Activated CD4-positive, alpha-beta T cell treated with anti-CD3 and anti-CD28 coated beads, Interleukin-2, amount 10 ng/mL, durations not matched to agents 7 days and 5 days (primary cell): ENCODE data around the gene VAMP1. TPM values are rescaled to one million over a fixed set of nuclear protein-coding genes. Genes with fewer than 3 reads are reported as not detected.
"Not testable (repeated sequence)": the region's sequence is repeated elsewhere in the genome, so short reads cannot be mapped to it uniquely, and the experiment has no call there.

Experiments used
- CTCF ChIA-PET: fragments of 350-600 bp; sonication (Branson Sonifier 250); formaldehyde crosslinking; loops from one replicate; lab custom pipeline; 2021; ENCODE audit warnings: antibody characterized with exemption; lab: Charles Lee
- POLR2A ChIA-PET: fragments of 350-600 bp; sonication (Branson Sonifier 250); formaldehyde crosslinking; loops from one replicate; lab custom pipeline; 2021; ENCODE audit warnings: antibody characterized with exemption; lab: Charles Lee
- DNase-seq: peaks from one replicate; pipeline ENCODE4 v3.0.0-alpha.2; 2020
- H3K27ac Mint-ChIP-seq: one replicate; pipeline ENCODE4 v1.8.0; 2021; ENCODE audit warnings: mild to moderate bottlenecking, moderate library complexity, mixed read lengths
- H3K27me3 Mint-ChIP-seq: one replicate; pipeline ENCODE4 v1.8.0; 2021; ENCODE audit warnings: mixed read lengths
- H3K36me3 Mint-ChIP-seq: one replicate; pipeline ENCODE4 v1.8.0; 2021; ENCODE audit warnings: low read depth, mixed read lengths
- H3K4me1 Mint-ChIP-seq: one replicate; pipeline ENCODE4 v1.8.0; 2021; ENCODE audit warnings: mixed read lengths
- H3K4me3 Mint-ChIP-seq: one replicate; pipeline ENCODE4 v1.8.0; 2021; ENCODE audit warnings: mild to moderate bottlenecking, moderate library complexity, mixed read lengths
- H3K9me3 Mint-ChIP-seq: one replicate; pipeline ENCODE4 v1.8.0; 2021; ENCODE audit warnings: mixed read lengths
- total RNA-seq, 2 experiments: library from RNA; stranded (reverse); gene quantifications; one replicate each; pipeline ENCODE4 v1.2.3, GENCODE V29; 2021

The VAMP1 gene, protein sequence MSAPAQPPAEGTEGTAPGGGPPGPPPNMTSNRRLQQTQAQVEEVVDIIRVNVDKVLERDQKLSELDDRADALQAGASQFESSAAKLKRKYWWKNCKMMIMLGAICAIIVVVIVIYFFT
- 10 to 100 TPM; 61.4 to 73.4 TPM for total RNA-seq

DNA sequence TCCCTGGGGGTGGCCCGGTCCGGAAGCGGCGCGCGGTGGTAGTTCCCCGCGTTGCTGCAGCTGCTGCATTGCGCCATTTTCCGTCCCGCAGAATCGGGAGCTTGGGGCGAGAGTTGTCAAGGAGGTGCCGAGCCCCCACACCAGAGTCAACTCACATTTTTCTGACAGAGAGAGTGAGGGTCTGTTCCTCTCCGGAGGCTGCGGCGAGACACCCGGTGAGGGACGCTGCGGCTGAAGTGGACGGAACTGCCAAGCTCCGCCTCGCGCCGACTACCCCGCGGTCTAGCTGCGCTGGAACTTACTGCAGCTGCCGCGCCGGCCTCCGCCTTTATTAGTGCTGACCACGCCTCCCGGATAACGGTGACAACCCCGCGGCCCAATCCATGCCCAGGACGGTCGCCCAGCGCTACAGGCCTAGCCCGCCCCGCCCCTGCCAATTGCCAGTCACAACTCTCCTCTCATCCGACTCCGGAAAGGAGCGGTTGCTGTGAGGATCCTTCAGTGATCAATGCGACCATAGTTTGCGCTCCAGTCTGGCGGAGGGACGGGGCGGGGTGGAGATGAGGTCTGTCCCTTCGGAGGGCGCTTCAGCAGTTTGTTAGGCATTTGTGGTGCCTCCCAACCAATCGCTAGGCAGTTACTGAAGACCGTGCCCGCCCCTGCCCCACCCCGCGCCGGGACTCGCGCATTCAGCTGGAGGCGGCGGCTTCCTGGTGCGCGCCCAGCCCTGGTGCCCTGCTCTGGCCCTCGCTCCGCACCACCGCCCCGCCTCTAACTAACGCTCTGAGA is at the start of gene VAMP1:
Gene VAMP1 (minus strand): TSS at position 303 of the 789 bp plus-strand sequence. CDS start 146 bp downstream, at position 157.
- Mint-ChIP-seq H3K27ac (peak within 1 kb of the TSS; percentile 92), H3K36me3 (peaks cover 40% of the 10 kb centered on the region), H3K27me3 (peaks cover 6% of the 10 kb centered on the region), H3K4me1 (peaks cover 56% of the 10 kb centered on the region), H3K9me3 (no peaks in the 10 kb centered on the region), H3K4me3 (peak within 1 kb of the TSS; percentile 96)
- CTCF ChIA-PET, result interaction anchor here (0.7 to 2.2 kb wide), 13 partner anchors 8 to 142 kb away, joined by 3 to 12 read pairs (median 3); no protein-coding TSS in a partner anchor
- POLR2A ChIA-PET, result interaction anchor here (0.5 to 2.2 kb wide), 9 partner anchors 9 to 427 kb away, joined by 3 to 13 read pairs (median 8); partner anchors contain the start of genes GAPDH, MRPL51 and TAPBPL
- peak; percentile 100 for DNase-seq

DNA sequence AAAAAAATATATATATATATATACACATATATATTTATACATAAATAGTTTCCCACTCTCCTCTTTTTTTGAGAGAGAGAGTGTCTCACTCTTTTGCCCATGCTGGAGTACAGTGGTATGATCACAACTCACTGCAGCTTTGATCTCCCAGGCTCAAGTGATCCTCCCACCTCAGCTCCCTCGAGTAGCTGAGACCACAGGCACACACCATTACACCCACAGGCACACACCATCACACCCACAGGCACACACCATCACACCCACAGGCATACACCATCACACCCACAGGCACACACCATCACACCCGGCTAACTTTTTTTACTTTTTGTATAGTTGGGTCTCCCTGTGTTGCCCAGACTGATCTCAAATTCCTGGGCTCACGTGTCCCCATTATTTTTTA is 49.7 kb upstream of the VAMP1 start:
- Mint-ChIP-seq H3K27me3 (no peaks in the 10 kb centered on the region), H3K27ac (peak overlapping the region; percentile 65), H3K4me1 (peaks cover 2% of the 10 kb centered on the region), H3K4me3 (no peak overlapping the region), H3K36me3 (peaks cover 72% of the 10 kb centered on the region), H3K9me3 (no peaks in the 10 kb centered on the region)
- DNase-seq, result no peak
- CTCF ChIA-PET, result interaction anchor here (0.6 to 0.7 kb wide), 2 partner anchors 18 to 96 kb away, joined by 3 read pairs; no protein-coding TSS in a partner anchor
- POLR2A ChIA-PET, result no interaction called here

DNA sequence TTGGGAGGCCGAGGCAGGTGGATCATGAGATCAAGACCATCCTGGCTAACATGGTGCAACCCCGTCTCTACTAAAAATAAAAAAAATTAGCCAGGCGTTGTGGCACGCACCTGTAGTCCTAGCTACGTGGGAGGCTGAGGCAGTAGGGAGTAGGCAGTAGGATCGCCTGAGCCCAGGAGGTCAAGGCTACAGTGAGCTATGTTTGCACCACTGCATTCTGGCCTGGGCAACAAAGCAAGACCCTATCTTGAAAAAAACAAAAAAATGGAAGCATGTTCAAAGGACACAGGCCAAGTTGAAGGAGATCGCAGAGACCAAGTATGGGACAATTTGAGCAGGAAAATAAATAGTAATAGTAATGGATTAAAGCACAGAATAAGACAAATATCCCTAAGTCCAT is 37.6 kb upstream of the VAMP1 start:
- ChIA-PET CTCF (no interaction called here), POLR2A (no interaction called here)
- Mint-ChIP-seq H3K4me3 (no peak overlapping the region), H3K9me3 (no peaks in the 10 kb centered on the region), H3K36me3 (peaks cover 53% of the 10 kb centered on the region), H3K4me1 (peaks cover 17% of the 10 kb centered on the region), H3K27ac (no peak overlapping the region), H3K27me3 (no peaks in the 10 kb centered on the region)
- DNase-seq, result no peak

DNA sequence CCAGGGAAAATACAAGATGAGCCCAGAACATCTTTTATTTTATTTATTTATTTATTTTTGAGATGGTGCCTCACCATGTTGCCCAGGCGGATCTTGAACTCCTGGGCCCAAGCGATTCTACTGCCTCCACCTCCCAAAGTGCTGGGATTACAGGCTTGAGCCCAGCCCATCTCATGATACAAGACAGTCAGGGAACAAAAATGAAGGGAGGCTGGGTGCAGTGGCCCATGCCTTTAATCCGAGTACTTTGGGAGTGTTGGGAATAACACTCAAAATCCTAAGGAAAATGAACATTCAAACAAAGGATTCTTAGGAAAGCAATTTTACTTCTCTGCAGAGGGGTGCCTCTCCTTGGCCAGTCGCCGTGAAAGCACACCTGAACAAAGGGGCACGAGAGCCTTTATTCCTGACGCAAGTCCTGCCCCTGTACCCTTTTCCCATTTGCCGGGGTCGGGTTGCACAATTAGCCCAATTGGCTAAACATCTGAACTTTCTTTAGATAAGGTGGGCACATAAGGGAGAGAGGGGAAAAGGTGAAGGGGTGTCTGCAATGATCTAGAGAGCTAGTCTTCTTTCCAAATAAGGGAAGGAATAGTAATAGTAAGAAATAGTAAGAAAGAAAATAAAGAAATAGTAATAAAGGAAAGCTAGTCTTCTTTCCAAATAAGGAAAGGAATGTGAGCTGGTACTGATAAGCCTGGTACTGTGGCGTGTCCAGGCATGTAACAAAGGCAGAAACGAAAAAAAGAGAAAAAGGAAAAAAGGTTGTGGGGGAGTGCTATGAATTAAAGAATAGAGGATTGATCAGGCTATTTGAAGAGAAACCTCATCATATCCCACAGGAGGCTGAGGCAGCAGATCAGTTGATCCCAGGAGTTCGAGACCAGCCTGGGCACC is 36.9 kb upstream of the VAMP1 start:
- ChIA-PET CTCF (interaction anchor here (0.6 kb wide), 2 partner anchors 26 to 51 kb away, joined by 3 read pairs; no protein-coding TSS in a partner anchor), POLR2A (no interaction called here)
- no peak overlapping the region for H3K27ac Mint-ChIP-seq
- peaks cover 16% of the 10 kb centered on the region for H3K4me1 Mint-ChIP-seq
- H3K27me3 Mint-ChIP-seq, result no peaks in the 10 kb centered on the region
- peaks cover 46% of the 10 kb centered on the region for H3K36me3 Mint-ChIP-seq
- no peak for DNase-seq
- no peaks in the 10 kb centered on the region for H3K9me3 Mint-ChIP-seq
- H3K4me3 Mint-ChIP-seq, result no peak overlapping the region

DNA sequence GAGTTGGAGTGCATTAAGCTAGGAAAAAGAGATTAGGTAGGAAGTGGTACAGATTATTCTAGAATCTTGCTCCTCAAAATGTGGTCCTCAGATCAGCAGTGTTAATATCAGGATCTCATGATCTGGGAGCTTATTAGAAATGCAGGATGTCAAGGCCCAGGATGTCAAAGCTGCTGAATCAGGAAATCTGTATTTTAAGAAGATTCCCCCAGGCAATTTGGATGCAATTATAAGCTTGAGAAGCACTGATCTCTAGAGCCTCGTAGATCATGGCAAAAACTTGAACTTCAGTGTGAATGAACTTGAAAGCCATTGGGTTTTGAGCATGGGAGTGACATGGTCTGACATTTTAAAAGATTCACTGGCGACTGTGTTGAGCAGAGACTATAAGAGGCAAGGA is 30.0 kb upstream of the VAMP1 start:
- peaks cover 22% of the 10 kb centered on the region for H3K4me1 Mint-ChIP-seq
- H3K9me3 Mint-ChIP-seq, result no peaks in the 10 kb centered on the region
- no peak for DNase-seq
- peaks cover 44% of the 10 kb centered on the region for H3K36me3 Mint-ChIP-seq
- H3K27me3 Mint-ChIP-seq, result no peaks in the 10 kb centered on the region
- no peak overlapping the region for H3K27ac Mint-ChIP-seq
- H3K4me3 Mint-ChIP-seq, result no peak overlapping the region
- CTCF ChIA-PET, result interaction anchor here (1.0 to 1.3 kb wide), 3 partner anchors 11 to 57 kb away, joined by 4 to 6 read pairs (median 5); no protein-coding TSS in a partner anchor
- POLR2A ChIA-PET, result interaction anchor here (0.6 kb wide), 1 partner anchor 37 kb away, joined by 3 read pairs; no protein-coding TSS in a partner anchor

DNA sequence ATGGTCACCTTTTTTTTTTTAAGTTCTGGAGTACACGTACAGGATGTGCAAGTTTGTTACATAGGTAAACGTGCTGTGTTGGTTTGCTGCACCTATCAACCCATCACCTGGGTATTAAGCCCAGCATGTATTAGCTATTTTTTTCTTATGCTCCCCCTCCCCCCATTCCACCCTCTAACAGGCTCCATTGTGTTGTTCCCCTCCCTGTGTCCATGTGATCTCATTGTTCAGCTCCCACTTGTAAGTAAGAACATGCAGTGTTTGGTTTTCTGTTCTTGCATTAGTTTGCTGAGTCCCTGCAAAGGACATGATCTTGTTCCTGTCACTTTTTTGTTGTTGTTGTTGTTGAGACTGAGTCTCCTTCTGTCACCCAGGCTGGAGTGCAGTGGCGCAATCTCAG is 26.8 kb upstream of the VAMP1 start:
- H3K4me1 Mint-ChIP-seq, result peaks cover 32% of the 10 kb centered on the region
- DNase-seq, H3K27me3 Mint-ChIP-seq, H3K9me3 Mint-ChIP-seq, H3K27ac Mint-ChIP-seq, POLR2A ChIA-PET, H3K4me3 Mint-ChIP-seq: not testable (repeated sequence)
- CTCF ChIA-PET, result interaction anchor here (0.6 to 1.5 kb wide), 6 partner anchors 13 to 73 kb away, joined by 3 to 5 read pairs (median 3); no protein-coding TSS in a partner anchor
- peaks cover 43% of the 10 kb centered on the region for H3K36me3 Mint-ChIP-seq

DNA sequence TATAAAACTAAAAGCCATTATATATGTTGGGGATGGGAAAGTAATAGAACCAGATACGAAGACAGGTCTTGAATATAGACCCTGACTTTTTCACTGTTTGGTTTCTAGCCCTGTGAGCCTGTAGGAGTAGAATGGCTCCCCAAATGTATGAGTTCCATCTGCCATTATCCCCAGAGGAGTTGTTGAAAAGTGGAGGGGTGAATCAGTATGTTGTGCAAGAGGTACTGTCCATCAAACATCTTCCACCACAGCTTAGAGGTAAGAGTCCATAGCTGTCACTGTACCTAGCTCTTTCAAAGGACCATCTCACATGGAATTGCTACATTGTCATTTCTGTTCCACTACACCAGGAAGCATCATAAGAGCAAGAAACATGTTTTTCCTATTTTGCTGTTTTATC is 24.5 kb upstream of the VAMP1 start:
- Mint-ChIP-seq H3K4me3 (peak overlapping the region; percentile 89), H3K27ac (peak overlapping the region; percentile 97), H3K27me3 (no peaks in the 10 kb centered on the region), H3K9me3 (no peaks in the 10 kb centered on the region), H3K36me3 (peaks cover 54% of the 10 kb centered on the region), H3K4me1 (peaks cover 40% of the 10 kb centered on the region)
- POLR2A ChIA-PET, result interaction anchor here (0.8 to 1.8 kb wide), 2 partner anchors 39 to 168 kb away, joined by 3 to 4 read pairs; partner anchors contain the start of gene GAPDH
- DNase-seq, result no peak
- CTCF ChIA-PET, result interaction anchor here (0.5 to 2.4 kb wide), 4 partner anchors 11 to 46 kb away, joined by 4 to 8 read pairs (median 6); no protein-coding TSS in a partner anchor

DNA sequence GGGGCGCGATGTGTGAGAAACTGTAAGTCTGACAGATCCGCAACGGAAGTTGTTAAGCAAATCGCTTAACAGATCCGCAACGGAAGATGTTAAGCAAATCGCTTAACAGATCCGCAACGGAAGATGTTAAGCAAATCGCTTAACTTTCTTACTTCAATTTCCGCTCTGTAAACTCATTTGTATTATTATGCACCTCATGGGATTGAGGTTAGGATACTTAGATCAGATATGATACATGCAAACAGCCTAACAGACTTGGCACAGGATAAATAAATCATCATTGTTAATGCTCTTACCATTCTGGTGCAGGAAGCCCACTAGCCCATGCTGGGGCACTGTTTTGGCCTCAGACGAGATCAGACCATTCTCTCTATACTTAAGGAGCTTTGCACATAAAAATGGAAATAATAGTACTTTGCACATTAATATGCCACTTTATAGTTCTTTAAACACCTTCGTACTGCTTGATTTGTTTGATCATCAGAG is 23.8 kb upstream of the VAMP1 start:
- ChIA-PET POLR2A (interaction anchor here (1.8 kb wide), 1 partner anchor 40 kb away, joined by 4 read pairs; the partner anchor contains the start of gene GAPDH), CTCF (interaction anchor here (1.4 to 2.1 kb wide), 2 partner anchors 12 to 29 kb away, joined by 5 to 8 read pairs; no protein-coding TSS in a partner anchor)
- Mint-ChIP-seq H3K27me3 (no peaks in the 10 kb centered on the region), H3K4me1 (peaks cover 38% of the 10 kb centered on the region), H3K27ac (peak overlapping the region; percentile 97), H3K9me3 (no peaks in the 10 kb centered on the region), H3K36me3 (peaks cover 52% of the 10 kb centered on the region), H3K4me3 (peak overlapping the region; percentile 89)
- no peak for DNase-seq

DNA sequence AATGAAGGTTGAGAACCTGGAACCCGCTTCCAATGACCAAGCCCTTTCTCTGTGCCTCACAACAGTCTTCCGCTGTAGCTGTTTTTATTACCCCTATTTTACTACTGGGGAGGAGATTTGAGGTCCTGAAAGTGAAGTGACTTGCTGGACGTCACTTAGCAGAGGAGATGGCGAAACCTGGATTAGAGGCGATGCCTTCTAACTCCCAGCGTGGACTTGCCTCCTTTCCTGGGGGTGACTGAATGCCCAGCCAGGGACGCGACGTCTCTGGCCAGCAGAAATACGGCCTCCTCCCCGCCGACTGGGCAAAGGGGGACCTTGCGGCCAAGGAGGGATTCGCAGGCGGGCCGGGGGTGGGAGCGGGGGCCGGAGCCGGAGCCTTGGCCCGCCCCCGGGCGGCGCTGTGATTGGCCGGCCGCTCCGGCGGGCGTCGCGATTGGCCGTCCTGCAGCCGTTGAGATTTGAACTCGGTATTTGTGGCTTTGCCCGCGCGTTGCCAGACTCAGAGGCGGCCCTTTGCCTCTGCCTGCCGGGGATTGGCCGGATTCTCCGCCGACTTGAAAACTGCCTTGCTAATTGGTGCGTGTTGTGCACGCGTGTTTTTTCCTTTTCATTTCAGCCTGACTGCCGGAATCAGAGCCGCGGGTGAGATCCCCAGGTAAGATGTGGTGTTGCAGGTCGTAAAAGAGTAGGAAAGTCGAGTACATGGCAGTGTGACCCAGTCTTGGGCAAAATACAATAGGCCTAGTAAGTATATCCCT is 23.2 kb upstream of the VAMP1 start, which contains the start of gene NCAPD2:
Gene NCAPD2 (plus strand): TSS at position 606 of the 761 bp plus-strand sequence. CDS start 997 bp downstream, outside the sequence.
- CTCF ChIA-PET, result interaction anchor here (0.7 to 1.7 kb wide), 7 partner anchors 8 to 70 kb away, joined by 3 to 5 read pairs (median 3); no protein-coding TSS in a partner anchor
- peaks cover 38% of the 10 kb centered on the region for H3K4me1 Mint-ChIP-seq

DNA sequence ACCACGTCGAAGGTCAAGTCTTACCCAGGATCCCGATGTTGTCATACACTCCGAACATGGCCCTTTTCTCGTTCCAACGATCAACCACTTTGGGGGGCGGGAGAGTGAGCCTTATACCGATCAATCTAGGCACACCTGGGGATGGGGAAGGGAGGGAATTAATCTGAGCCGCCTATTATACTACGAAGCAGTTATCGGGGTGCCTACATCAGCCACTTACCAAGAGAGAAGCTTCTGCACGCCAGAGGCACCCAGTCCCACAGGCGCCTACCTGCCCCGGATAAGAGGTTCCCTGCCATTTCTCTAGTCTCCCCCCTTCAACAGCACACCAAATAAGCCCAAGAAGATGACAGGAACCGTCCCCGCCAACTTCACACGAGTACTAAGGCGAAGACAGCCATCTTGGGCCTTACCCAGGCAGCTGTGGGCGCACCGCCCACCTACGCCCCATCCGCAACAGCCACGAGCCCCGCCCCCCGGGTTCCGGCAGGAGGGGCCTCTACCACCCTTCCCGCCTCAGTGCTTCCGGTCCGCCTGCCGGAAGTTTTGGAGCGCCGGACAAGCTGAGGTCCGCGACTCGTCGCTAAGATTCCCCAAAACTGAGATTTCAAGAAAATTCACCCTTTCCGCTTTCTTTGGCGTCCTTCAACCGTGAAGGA is 22.5 kb upstream of the VAMP1 start, which contains the start of gene MRPL51:
Gene MRPL51 (minus strand): TSS at position 425 of the 659 bp plus-strand sequence. CDS start 126 bp downstream, at position 299.
- Mint-ChIP-seq H3K9me3 (no peaks in the 10 kb centered on the region), H3K4me1 (peaks cover 37% of the 10 kb centered on the region), H3K36me3 (peaks cover 42% of the 10 kb centered on the region), H3K4me3 (peak within 1 kb of the TSS; percentile 89), H3K27me3 (no peaks in the 10 kb centered on the region), H3K27ac (peak within 1 kb of the TSS; percentile 97)
- ChIA-PET CTCF (interaction anchor here (0.6 to 1.7 kb wide), 8 partner anchors 8 to 239 kb away, joined by 3 to 5 read pairs (median 3); no protein-coding TSS in a partner anchor), POLR2A (interaction anchor here (0.5 to 1.7 kb wide), 4 partner anchors 12 to 67 kb away, joined by 3 to 12 read pairs (median 5); partner anchors contain the start of genes GAPDH and VAMP1)
- DNase-seq, result peak; percentile 94

More for the DNA sequence above, 23.2 kb upstream of the VAMP1 start, which contains the start of gene NCAPD2:
- peak; percentile 98 for DNase-seq
- H3K4me3 Mint-ChIP-seq, result peak within 1 kb of the TSS; percentile 89
- H3K36me3 Mint-ChIP-seq, result peaks cover 48% of the 10 kb centered on the region
- H3K27me3 Mint-ChIP-seq, result no peaks in the 10 kb centered on the region
- peak within 1 kb of the TSS; percentile 97 for H3K27ac Mint-ChIP-seq
- POLR2A ChIA-PET, result interaction anchor here (0.7 to 1.8 kb wide), 4 partner anchors 23 to 68 kb away, joined by 3 to 12 read pairs (median 6); partner anchors contain the start of genes GAPDH and VAMP1
- no peaks in the 10 kb centered on the region for H3K9me3 Mint-ChIP-seq
